Measurements from ENCODE around the gene ZNF609.

The ZNF609 gene

GRCh38 chr15:64678126-64678819 is 217.9 kb downstream of the ZNF609 start:
- DNase-seq, result no peak

GRCh38 chr15:64680097-64680496 is 219.7 kb downstream of the ZNF609 start:
- no peak for DNase-seq

DNA sequence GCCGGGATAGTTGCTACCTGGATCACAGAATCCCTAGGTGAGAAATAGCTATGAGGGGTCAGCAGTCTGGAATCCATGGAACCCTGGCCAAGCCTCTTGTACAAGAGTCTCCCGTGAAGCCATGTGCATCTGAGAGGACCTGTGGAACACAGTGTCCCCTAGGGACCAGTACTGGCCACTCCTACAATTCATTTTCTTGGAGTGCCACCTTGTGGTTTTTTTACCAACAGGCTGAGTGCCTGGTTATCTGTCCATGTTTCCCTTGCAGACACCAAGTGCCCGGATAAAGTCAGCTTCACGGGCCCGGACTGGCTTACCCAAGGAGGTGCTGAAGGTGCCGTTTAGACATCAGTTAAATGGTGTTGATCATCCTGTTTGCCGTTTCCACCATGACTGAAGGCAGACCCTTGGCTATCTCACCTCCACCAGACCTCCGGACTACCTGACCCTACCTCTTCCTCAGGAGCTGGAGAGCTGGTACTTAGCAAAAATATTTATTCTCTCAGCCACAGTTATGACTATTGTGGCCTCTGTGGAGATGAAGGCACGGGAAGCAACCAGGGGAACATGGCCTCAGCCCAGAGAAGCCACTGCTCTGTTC is 221.1 kb downstream of the ZNF609 start:
- DNase-seq, result no peak

GRCh38 chr15:64682255-64682654 is 221.9 kb downstream of the ZNF609 start:
- DNase-seq, result no peak

GRCh38 chr15:64683378-64683777 is 223.0 kb downstream of the ZNF609 start:
- no peak for DNase-seq

DNA sequence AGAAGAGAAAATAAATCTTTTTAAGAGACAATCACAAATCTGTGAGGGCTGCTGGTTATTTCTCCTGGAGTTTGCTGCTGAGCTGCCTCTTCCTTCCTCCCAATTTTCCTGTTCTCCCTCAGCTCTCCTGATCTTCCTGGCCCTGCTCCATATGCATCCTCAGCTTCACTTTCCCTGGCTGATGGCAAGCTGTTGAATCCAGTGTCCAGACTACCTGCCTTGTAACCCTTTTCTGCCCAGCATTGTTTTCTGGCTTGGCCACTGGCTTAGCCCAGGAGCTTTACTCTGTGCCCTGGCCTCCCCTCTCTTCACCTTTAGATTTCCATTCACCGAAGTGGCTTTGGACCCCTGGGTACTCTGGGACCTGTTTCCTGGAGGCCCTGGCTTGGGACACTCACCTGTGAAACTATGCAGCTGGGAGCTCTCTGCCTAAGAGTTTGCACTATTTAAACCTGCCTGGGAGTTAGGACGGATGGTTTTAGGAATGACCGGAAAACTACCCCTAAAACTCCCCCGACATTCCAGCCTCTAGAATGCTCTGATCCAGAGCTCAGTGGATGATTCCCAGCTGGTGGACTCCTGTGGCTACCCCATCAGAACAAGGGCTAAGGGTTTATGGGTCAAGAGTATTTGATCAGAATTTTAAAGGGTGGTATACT is 225.0 kb downstream of the ZNF609 start:
- DNase-seq, result no peak

GRCh38 chr15:64686130-64686735 is 225.9 kb downstream of the ZNF609 start:
- DNase-seq, result no peak

DNA sequence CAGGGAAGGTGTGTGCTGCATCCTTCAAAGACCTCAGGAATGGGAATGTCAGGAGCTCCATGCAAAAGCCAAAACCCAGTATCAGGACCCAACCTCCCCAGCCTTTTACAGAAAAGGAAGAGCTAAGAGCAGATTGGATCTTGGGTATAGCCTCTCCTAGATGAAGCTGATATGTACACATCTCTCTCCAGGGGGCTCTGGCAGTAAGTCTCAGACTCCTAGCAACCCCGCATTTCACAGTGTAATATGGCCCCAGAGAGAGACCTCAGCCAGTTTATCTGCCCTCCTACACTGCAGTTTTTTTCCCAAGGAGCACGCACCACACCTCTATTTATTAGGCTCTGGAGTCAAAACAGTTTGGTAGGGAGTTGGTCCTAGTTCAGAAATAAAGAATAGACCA is 226.8 kb downstream of the ZNF609 start:
- no peak for DNase-seq

DNA sequence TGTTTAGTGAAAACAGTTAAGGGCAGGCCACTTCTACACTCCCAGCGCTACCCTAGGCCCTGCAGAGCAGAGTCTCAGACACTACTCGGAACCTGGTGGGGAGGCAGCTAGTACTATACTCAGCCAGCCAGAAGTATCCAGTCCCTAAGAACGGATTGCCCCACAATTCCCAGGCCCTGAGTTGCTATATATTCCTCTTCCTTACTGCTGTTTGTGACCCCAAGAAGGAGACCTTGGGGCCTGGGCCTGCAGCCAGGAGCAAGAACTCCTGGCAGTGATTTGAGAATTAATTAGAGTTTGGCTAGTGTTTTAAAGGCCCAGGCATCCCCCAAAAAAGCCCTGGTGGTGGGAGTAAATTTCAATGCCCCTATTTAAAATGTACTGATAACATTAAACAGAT is 227.3 kb downstream of the ZNF609 start:
- no peak for DNase-seq

DNA sequence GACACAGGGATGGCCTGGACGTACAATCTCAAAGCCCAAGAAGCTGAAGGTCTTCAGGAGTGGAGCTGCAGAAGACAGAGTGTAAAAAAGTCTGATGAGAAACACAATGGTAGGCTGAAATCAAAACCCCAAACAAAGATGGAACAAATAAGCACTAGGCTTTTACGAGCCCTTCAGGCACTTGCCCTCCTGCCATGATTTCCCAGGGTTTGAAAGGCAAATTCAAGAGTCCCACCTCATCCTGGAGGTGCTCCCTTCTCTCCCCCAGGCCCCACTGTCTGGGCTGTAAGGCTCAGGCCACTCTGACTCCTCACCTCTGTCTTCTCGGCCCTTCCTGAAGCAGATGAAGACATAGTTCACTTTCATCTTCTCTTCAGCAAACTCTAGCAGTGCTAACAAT is 228.4 kb downstream of the ZNF609 start:
- DNase-seq, result no peak

DNA sequence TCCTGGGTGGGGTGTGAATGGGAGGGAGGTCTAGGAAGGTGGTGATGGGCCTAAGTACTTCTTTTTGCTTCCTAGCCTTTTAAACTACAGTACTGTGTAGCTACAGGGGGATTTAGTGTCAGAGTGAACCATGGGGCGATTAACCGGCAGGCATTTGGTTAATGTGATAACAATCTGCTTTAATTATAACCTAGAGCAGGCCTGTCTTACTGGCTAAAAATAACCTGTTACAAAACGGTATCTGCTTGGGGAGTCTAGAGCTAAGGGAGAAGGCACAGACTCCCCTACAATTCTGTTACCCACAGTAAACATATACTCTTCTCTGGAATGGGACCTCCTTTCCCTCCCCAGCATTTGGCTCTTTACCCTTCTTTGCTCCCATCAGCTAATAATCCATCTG is 229.6 kb downstream of the ZNF609 start:
- no peak for DNase-seq

GRCh38 chr15:64690578-64691296 is 230.4 kb downstream of the ZNF609 start:
- no peak for DNase-seq

DNA sequence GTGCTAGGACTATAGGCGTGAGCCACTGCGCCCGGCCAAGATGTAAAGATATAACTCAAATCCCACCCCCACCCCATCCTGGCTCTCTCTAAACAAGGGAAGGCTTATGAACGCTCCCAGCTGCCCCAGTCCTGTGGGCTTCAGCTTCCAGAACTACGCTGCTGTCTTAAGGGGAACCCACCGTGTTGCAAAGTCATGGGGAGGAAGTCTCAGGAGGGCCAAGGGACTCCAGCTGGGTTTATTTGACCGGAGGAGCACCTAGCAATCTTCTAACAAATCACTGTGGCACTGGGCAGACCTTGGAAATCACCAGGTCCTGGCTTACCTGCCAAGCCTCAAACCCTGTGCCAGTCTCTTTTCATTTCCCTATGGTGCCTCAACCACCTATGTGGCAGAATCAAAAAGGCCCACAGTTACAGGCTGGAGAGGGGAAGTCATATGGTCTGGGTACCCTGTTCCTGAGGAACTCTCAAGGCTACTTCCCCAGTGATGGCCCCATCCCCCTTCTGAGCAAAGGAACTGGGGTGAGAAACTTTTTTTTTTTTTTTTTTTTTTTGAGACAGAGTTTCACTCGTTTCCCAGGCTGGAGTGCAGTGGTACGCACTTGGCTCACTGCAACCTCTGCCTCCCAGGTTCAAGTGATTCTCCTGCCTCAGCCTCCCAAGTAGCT is 231.7 kb downstream of the ZNF609 start:
- DNase-seq, result no peak

GRCh38 chr15:64693134-64693533 is 232.8 kb downstream of the ZNF609 start:
- DNase-seq, result no peak

- no peak for DNase-seq
Observed at GRCh38 chr15:64694816-64695215, 234.4 kb downstream of the ZNF609 start.

DNA sequence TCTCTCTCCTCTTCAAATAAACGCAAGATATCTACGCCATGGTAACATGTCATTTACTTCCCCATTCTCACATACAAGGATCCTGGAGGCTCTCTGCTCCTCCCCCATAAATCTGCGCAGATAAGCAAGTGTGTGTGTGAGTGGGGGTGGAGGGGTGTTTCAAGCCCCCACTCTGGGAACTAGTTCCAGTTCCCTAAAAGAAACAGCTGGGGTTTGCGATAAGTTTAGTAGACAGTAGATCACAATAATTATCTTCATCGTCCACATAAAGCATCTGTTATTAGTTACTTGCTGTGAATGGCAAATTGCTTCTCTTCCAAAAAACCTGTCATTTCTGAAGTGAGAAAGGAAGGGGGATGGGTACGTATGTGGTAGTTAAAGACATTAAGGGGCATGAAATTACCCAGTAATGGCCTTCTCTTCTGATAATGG is 235.2 kb downstream of the ZNF609 start:
- no peak for DNase-seq

DNA sequence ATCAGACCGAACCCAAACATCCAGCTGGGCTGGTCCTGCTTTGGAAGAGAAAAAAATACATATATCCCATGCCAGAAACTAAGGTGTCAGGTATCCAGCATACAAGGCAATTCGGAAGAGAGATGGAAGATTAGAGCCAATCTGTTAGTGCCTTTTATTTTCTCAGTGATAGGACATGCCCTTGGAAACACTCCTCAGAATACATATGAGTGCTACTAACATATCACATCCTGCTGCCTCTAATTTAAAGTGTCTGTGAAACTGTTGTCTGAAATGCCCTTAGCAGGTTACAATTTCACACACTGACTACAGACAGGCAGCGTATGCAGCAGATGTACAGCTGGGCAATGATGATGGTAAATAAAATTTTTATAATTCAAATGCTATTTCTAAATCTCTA is 236.1 kb downstream of the ZNF609 start:
- no peak for DNase-seq

GRCh38 chr15:64697911-64698369 is 237.6 kb downstream of the ZNF609 start:
- no peak for DNase-seq

DNA sequence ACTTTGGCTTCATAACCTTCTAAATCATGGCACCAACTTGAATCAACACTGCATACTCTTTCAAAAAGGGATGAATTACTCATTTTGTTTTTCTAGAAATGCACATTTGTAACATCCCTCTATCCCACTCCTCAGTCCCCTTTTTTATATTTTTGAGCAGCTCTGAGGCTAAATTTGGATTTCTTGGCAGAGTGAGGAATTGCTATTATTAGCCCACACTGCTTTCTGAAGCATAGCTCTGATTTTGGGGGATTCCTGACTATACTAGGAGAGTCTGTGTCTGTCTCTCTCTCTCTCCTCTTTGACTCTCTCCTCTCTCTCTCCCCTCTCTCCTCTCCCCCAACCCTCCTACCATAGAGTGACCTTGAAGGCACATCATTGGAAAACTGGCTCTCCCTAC is 238.4 kb downstream of the ZNF609 start:
- no peak for DNase-seq

- DNase-seq, result peak; percentile 80
Observed at GRCh38 chr15:64699751-64700388, 239.5 kb downstream of the ZNF609 start.

DNA sequence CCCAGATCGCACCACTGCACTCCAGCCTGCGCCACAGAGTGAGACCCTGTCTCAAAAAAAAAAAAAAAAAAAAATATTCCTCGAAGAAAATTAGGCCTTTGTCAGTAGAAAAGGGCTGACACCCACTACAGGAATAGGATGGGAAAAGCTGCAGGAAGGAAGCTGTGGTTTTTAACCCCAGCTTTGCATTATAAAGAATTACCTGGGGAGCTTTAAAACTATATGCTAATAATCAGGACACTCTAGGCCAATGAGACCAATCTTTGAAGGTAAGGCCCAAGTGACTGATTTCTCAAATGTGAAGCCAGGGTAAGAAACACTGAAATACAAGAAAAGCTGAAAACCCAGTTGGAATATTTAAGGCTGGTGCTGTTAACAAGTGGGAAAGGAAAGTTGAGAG is 240.7 kb downstream of the ZNF609 start:
- DNase-seq, result no peak
